GM06990 (cell line): ENCODE measurements around the gene TDRKH.
"Not testable (repeated sequence)": the region's sequence is repeated elsewhere in the genome, so short reads cannot be mapped to it uniquely, and the experiment has no call there.

Experiments used
- DNase-seq: peaks from one replicate; pipeline ENCODE4 v3.0.0-alpha.2; 2011; ENCODE audit not compliant: insufficient read length; ENCODE audit errors: extremely low read depth
- H3K27me3 ChIP-seq: replicated peaks from 2 replicates; pipeline ENCODE4 v1.6.0; 2011; ENCODE audit warnings: low read length; ENCODE audit not compliant: control insufficient read depth, insufficient read depth
- H3K36me3 ChIP-seq: 2 replicates; pipeline ENCODE4 v1.5.1; 2011; ENCODE audit warnings: low read length; ENCODE audit not compliant: control insufficient read depth, insufficient read depth
- H3K4me3 ChIP-seq: replicated peaks from 2 replicates; pipeline ENCODE4 v1.5.1; 2011; ENCODE audit warnings: low read depth, mild to moderate bottlenecking, control low read depth, low read length
- TF ChIP-seq, protein P1 (sequence below): IDR thresholded peaks from 2 replicates; pipeline ENCODE4 v1.5.1; 2011; ENCODE audit warnings: low read length, control low read depth, mild to moderate bottlenecking, inconsistent platforms; ENCODE audit not compliant: insufficient read depth, poor library complexity, severe bottlenecking

Gene TDRKH

GRCh38 chr1:151739590-151740355 is 50.5 kb downstream of the TDRKH start:
- TF ChIP-seq, protein P1, sequence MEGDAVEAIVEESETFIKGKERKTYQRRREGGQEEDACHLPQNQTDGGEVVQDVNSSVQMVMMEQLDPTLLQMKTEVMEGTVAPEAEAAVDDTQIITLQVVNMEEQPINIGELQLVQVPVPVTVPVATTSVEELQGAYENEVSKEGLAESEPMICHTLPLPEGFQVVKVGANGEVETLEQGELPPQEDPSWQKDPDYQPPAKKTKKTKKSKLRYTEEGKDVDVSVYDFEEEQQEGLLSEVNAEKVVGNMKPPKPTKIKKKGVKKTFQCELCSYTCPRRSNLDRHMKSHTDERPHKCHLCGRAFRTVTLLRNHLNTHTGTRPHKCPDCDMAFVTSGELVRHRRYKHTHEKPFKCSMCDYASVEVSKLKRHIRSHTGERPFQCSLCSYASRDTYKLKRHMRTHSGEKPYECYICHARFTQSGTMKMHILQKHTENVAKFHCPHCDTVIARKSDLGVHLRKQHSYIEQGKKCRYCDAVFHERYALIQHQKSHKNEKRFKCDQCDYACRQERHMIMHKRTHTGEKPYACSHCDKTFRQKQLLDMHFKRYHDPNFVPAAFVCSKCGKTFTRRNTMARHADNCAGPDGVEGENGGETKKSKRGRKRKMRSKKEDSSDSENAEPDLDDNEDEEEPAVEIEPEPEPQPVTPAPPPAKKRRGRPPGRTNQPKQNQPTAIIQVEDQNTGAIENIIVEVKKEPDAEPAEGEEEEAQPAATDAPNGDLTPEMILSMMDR: no peak
- Histone ChIP-seq H3K4me3 (no peak overlapping the region), H3K36me3 (no peaks in the 10 kb centered on the region), H3K27me3 (no peaks in the 10 kb centered on the region)
- DNase-seq: no peak

- no peak overlapping the region for H3K4me3 ChIP-seq
- no peak for DNase-seq
- TF ChIP-seq, protein P1: no peak
- no peaks in the 10 kb centered on the region for H3K36me3 ChIP-seq
- H3K27me3 ChIP-seq: no peaks in the 10 kb centered on the region
Observed at GRCh38 chr1:151737479-151737878, 52.8 kb downstream of the TDRKH start.

GRCh38 chr1:151737026-151737425 is 53.3 kb downstream of the TDRKH start:
- H3K4me3 ChIP-seq: no peak overlapping the region
- no peaks in the 10 kb centered on the region; the same call in 1 of the 2 replicates for H3K27me3 ChIP-seq
- no peaks in the 10 kb centered on the region for H3K36me3 ChIP-seq
- TF ChIP-seq, protein P1: no peak
- DNase-seq: no peak

DNA sequence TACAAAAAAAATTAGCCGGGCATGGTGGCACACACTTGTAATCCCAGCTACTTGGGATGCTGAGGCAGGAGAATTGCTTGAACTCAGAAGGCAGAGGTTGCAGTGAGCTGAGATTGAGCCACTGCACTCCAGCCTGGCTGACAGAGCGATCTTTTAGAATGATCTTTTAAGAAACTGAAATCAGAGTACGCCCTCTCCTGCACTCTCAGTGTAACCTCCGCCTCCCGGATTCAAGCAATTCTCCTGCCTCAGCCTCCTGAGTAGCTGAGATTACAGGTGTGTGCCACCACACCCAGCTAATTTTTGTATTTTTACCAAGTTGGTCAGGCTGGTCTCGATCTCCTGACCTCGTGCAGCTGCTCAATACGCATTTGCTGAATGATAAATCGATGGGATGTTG is 56.3 kb downstream of the TDRKH start:
- H3K4me3 ChIP-seq, H3K36me3 ChIP-seq, H3K27me3 ChIP-seq, DNase-seq: not testable (repeated sequence)

DNA sequence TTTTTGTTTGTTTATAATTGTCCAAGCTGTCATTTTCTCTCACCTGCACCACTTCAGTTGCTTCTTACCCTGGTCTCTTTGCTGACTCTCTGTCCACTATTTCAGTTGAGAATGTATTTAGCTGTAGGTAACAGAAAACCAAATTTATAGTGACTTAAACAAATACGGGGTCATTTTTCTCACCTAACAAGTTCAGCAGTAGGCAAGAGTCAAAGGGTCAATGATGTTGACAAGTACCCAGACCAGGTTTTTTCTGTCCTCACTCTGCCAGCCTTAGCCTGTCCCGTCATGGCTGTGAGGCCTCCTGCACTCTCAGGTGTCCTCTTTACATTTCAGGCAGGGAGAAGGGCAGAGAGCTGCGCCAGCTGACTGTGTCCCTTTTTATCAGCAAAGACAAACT is 57.2 kb downstream of the TDRKH start:
- H3K27me3 ChIP-seq: no peaks in the 10 kb centered on the region; the same call in 1 of the 2 replicates
- no peak for DNase-seq
- TF ChIP-seq, protein P1: no peak
- H3K36me3 ChIP-seq: no peaks in the 10 kb centered on the region
- H3K4me3 ChIP-seq: no peak overlapping the region

- TF ChIP-seq, protein P1: no peak
- Histone ChIP-seq H3K27me3 (no peaks in the 10 kb centered on the region; the same call in 1 of the 2 replicates), H3K4me3 (no peak overlapping the region), H3K36me3 (no peaks in the 10 kb centered on the region)
- no peak for DNase-seq
Observed at GRCh38 chr1:151729966-151730291, 60.4 kb downstream of the TDRKH start.
